Left cardiac atrium (tissue), 4 donors: ENCODE data around the gene GLYATL2. TPM values are rescaled to one million over a fixed set of nuclear protein-coding genes. Genes with fewer than 3 reads are reported as not detected.

Experiments
- ATAC-seq, 2 donors: fragments of 200-7000 bp; cut with Tn5 transposase; one replicate each; pipeline ENCODE4 v1.9.1; 2020; ENCODE audit warnings: mild to moderate bottlenecking in 2 of 2, moderate library complexity in 2 of 2
- DNase-seq: peaks from one replicate; pipeline ENCODE4 v3.0.0-alpha.2; 2020
- intact Hi-C, 2 donors: fragments of 100-400 bp; cut with DNase I; formaldehyde crosslinking; loops; one replicate each; pipeline versions ENCODE4 v1.14.1 to v1.15.1; 2022 to 2023
- long read RNA-seq: library from polyadenylated mRNA; unstranded; transcript quantifications from one replicate; pipeline ENCODE4 v2.0.0, GENCODE V29; 2021
- total RNA-seq, 2 donors: library from RNA; stranded (reverse); fragmentation: NEBNext Ultra II Directional; extraction: Animal tissue kit (Norgen Biotek cat#: 25700); gene quantifications; one replicate each; pipeline ENCODE4 v1.2.1, GENCODE V29; 2021
- donor health status: DM: no; HTN: yes; CAD: no.
- donor health status: DM: no; HTN: yes; CAD: no; lungs with severe emphysema.
- donor health status: DM: yes; HTN: yes; CAD: no.
- donor health status: Dilated cardiomyopathy.

The GLYATL2 gene, protein sequence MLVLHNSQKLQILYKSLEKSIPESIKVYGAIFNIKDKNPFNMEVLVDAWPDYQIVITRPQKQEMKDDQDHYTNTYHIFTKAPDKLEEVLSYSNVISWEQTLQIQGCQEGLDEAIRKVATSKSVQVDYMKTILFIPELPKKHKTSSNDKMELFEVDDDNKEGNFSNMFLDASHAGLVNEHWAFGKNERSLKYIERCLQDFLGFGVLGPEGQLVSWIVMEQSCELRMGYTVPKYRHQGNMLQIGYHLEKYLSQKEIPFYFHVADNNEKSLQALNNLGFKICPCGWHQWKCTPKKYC
- total RNA-seq, result under 1 TPM in 1 of 2 donors, not detected in 1; 0.34 TPM
- long read RNA-seq, result 0 reads

DNA sequence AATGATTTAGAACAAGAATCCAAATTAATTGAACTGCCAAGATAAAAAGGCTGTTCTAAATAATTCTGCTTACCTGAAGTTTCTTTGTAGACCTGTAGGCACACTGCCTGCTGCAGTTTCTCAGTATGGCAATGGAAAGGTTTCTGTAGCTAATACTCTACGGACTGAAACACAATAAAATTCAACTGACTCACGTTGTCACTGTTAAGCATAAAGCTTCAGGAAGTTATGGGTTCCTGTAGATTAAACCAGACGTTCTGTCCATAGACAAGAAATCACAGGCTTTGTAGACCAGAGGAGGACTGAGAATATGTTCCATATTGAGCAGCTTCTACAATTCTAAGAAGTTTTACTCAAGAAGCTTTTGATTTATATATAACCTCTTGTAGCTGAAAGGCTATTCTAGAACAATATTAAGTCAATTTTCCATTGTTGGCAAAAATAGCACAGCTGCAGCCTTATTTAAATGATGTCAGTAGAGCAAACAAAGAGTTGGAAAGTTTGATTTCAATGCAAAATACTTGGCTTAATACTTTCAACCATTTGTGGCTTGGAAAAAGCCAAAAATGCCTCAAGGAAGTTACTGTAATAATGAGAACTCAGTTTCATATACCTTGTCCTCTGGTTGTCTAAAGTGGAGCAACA is at the start of gene GLYATL2:
TSS of gene GLYATL2 (minus strand) at position 344 of the 645 bp plus-strand sequence. CDS start 5,092 bp downstream, outside the sequence.
- ATAC-seq (no peak), DNase-seq (no peak)
- intact Hi-C loops, result no loop called here

DNA sequence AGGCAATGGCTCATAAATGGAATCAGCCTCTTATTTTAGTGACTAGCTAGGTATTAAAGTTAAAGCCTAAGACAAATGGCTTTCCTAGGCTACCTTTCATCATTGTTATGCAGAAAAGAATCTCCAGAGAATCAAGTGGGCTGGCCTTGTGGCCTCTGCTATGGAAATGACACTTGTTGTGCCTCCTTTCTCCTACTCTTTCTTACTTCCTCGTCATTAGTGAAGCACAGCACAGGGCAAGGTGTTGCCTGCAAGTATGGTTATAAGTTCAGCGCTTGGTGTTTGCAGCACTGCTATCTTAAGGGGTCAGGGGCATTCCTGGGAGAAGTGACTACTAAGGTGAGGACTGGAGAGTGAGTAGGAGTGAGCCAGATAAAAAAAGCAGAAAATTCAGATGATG is 49.4 kb upstream of the GLYATL2 start:
- no peak for ATAC-seq
- no peak for DNase-seq
- intact Hi-C loops, result no loop called here

DNA sequence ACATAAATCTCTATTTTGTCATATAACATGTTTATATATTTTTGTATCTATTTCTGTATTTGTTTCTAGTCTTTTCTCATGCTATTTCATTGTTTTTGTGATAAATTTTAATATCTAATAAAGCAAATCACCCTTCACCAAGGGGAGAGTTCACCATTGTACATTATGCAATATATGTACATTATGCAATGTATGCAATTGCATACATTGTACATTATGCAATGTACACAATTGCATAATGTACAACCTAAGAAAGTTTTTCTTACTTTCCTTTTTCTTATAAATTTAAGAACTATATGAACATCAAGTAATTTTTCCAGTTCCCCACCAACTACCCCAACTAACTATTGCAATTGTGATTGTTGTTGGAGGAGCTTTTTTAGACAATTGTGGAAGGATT is 44.1 kb upstream of the GLYATL2 start:
- no peak for DNase-seq
- ATAC-seq, result no peak
- intact Hi-C loops, result no loop called here

DNA sequence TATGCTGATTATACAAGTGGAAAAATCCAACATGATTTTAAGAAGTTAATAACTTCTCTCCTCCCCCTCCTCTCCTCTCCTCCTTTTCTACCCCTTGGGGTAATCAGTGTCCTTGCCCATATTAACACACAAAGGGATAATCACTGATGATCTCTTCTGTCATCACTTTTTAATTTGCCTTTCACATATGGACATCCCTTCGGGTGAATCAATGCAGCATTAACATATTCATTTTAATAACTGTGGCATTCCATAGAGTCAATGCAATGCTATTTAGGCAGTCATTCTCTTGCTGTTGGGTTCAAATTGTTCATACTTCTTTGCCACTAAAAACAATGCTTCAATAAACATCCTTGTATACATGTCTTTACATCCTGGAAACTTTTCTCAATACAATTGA is 42.9 kb upstream of the GLYATL2 start:
- intact Hi-C loops, result no loop called here
- no peak for DNase-seq
- no peak for ATAC-seq

DNA sequence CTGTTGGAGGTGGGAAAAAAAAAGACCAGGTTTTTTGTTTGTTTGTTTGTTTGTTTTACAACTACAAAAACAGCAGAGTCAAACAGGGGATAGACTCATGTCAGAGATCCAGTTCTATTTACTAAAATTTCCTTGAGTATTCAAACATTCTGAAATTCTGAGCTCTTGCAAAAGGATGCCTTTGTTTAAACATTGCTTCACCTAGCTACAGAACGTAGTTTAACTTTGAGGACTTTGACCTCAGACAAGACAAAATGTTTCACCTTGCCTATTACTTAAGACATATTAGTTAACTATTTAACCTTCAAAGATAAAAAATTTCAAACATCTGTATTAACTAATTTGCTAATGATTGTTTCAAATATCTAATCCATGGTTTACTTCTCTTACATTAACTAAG is 36.1 kb upstream of the GLYATL2 start:
- intact Hi-C loops, result no loop called here
- ATAC-seq, result no peak
- DNase-seq, result no peak

DNA sequence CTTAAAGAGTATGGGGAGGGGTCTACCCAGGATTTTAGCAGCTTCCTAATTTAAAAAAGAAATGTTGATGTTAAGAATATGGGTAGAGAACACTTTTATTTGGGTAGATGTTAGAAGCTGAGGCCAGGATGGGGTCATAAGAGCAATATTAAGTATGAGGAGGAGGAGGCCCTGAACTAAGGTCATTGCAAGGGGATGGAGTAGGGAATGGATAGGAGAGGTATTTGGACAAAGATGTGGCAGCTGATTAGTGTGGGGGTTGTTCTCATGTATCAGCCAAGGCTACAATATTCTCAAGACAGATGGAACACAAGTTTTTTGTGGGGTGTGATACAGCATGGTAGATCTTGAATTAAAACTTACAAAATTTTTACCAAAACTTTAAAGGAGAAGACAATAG is 35.7 kb upstream of the GLYATL2 start:
- intact Hi-C loops, result no loop called here
- no peak for DNase-seq
- no peak for ATAC-seq

DNA sequence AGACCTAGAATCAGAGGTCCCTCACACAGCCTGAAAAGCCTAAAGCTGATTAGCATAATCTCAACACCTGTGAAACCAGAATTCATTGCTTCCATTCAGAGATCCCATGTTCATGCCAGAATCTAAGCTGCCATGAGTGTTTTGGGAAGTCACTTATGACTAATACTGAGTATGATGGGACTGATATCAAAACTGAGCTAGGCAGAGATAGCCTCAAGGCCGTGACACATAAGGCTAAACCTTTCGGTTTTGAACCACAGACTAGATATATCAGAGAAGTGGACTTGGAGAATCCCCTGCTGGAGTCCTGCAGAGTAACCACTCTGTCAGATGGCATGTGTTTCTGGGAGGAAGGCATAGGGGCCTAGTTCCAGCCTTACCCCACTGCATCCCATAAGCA is 23.1 kb upstream of the GLYATL2 start:
- DNase-seq (no peak), ATAC-seq (no peak)
- intact Hi-C loops, result no loop called here

DNA sequence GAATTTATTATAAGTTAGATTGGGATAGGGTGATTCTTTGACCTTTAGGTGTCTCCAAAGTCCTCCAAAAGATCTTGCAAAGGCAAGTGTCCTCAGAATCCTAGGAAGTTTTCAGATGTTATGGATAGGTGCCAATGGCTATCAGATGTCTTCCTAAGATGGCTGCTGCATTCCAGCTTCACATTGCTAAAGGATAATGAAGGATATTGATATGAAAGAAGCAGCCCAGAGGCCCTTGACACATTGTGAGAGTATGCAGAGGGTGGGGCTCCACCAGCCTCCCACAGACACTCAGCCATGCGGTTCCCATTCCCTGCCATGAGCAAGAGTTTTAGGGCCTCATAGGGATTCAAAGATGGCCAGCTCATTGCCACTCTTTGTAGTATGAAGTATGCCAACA is 22.3 kb upstream of the GLYATL2 start:
- intact Hi-C loops, result no loop called here
- ATAC-seq (no peak), DNase-seq (no peak)

DNA sequence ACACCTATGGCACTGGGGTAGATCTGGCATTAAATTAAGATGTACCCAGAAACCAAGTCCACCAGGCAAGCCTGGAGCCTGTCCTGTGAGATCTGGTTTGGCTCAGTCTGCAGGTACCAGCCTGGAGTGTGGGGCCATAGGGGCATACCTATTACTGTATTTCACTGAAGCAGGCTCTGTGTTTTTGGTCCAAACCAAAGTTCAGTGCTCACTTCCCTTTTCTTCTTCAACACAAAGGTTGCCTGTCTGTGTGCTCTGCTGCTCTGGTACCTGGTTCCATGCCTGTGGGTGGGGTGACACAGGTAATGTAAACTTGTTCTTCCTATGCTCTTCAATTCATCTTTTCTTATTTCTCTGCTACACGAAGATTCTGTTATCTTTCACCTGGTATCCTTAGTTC is 19.8 kb upstream of the GLYATL2 start:
- no peak for DNase-seq
- no peak for ATAC-seq
- intact Hi-C loops, result no loop called here

DNA sequence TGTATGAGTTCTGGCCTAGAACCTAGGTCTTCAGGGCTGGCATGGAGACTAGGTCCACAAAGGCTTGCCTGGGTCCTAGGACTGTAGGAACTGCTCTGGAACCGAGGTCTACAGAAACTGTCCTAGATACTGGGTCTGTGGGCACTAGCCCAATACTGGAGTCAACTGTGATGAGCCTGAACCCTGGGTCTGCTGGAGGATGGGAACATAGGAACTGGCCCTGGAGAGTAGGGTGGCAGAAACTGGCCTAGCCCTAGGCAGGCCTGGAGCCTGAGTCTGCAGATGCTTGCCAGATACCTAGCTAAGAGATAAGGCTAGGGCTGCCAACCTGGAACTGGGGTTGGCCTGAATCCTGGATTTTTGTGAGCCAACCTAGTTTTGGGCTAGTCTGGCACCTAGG is 19.2 kb upstream of the GLYATL2 start:
- intact Hi-C loops, result no loop called here
- no peak for ATAC-seq
- DNase-seq, result no peak

DNA sequence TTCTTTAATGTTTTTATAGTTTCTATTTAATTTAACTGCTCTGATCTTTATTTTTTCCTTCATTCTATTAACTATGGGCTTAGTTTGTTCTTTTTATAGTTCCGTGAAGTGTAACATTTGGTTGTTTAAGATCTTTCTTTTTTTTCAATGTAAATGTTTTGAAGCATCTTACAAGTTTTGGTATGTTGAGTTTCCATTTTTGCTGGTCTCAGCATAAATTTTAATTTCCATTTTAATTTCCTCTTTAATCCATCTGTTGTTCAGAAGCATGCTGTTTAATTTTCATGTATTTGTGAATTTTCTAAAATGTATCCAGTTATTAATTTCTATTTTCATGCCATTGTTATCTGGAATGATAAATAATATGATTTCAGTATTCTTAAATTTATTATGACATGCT is 17.0 kb upstream of the GLYATL2 start:
- intact Hi-C loops, result no loop called here

DNA sequence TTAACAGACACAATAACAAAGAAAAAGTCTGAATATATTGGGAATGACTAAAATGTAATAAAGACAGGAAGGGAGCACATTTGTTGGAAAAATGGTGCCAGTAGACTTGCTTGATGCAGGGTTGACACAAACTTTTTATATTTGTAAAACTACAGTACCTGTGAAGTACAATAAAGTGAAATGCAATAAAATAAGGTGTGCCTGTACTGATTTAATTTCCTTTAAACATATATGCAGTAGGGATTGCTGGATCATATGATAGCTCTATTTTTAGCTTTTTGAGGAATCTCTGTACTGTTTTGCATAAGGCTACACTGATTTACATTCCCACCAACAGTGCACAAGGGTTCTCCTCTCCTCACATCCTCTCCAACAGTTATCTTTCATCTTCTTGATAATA is 12.3 kb upstream of the GLYATL2 start:
- ATAC-seq, result no peak
- intact Hi-C loops, result no loop called here
- DNase-seq, result no peak

More for the DNA sequence above, 17.0 kb upstream of the GLYATL2 start:
- DNase-seq (no peak), ATAC-seq (no peak)

DNA sequence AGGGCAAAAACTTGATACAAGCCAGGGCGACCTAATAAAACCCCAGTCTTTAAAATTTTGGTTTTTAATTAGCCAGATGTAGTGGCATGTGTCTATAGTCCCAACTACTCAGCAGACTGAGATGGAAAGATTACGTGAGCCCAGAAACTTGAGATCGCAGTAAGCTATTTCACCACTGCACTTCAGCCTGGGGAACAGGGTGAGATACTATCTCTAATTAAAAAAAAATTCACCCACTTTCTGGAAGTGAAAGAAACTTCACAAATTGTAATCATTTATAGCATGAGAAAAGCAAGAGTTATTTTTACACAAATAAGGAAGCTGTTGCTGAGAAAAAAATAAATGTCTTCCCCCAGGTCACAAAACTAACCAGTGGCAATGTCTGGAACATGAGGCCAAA is 882 bp upstream of the GLYATL2 start:
- DNase-seq (no peak), ATAC-seq (no peak)
- intact Hi-C loops, result no loop called here

DNA sequence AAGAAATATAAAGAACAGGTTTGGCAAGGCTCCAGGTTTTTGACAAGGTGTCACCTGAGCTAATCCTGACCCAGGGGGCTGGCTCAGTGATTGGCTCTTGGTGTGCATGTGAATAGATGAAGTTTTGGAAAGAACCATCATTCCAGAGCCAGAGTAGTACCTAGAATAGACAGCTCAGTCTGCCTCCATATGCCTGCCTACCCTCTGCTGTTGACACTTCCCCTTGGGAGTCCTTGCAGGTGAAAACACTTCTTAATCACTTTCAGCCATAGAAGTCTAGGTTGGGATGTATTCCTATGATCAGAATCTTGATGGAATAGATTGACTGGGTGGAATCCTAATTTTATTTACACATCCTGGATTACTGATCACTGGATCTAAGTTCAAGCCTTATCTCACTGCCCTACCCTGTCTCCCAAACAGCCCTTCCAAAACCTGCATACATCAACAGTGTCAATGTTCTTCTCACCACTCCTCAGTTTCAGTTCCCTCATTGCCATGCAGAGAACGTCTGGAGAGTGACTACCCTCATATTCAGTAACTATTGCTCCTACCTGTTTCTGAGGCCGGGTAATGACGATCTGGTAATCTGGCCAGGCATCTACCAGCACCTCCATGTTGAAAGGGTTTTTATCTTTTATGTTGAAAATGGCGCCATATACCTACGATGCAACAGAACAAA is 6.7 kb downstream of the GLYATL2 start:
- ATAC-seq, result no peak
- DNase-seq, result no peak
- intact Hi-C loops, result no loop called here

DNA sequence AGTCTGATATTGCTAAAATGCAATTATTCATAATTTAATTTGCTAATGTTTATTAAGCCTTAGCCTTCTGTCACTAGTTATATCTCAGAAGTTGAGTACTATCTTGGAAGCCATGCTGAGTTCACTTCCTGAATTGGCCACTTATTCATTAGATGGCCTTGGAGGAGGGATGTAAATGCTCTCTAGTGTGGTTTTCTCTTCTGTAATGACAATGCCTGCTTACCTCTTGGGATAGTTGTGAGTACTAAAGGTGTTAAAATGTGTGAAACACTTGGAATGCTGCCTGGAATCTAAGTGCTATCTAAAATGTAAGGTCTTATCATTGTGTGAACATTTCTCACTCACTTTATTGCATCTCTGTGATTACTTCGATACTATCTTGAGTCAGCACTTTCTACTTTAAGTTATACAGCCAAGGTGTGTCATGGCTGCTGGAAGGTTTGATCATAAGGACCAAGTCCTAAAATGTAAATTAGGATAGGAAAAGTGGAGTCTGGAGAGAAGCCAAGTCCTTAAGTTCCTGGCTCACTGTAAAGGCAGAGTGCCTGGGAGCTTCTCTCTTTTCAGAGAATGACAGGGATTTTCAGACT is 12.4 kb downstream of the GLYATL2 start:
- intact Hi-C loops, result no loop called here
- DNase-seq (no peak), ATAC-seq (no peak)

DNA sequence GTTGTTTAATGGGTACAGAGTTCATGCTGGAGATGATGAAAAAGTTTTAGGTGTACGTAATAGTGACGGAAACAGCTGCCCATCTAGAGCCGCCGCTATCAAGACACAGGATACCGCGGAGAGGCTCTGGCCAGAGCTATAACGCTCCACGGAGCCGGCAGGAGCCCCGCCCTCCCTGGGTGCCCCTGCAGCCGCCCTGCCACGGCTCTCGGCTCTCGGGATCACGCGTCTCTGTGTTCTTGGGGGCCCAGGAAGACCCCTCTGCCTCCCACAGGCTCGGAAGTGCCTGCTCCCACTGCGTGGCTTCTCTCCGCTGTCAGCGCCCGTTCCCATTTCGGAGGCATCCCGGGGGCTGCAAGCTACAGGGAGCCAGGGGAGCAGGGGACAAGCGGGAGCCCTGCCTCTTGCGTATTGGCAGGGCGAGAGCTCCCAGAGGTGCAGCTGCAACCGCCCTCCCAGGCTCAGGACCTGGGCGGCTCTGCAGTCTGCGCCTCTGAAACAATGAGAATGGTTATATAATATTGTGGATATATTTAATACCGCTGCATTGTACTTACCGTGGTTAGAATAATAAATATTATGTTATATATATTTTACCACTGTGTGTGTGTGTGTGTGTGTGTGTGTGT is 13.7 kb downstream of the GLYATL2 start:
- intact Hi-C loops, result no loop called here
- ATAC-seq, result no peak

DNA sequence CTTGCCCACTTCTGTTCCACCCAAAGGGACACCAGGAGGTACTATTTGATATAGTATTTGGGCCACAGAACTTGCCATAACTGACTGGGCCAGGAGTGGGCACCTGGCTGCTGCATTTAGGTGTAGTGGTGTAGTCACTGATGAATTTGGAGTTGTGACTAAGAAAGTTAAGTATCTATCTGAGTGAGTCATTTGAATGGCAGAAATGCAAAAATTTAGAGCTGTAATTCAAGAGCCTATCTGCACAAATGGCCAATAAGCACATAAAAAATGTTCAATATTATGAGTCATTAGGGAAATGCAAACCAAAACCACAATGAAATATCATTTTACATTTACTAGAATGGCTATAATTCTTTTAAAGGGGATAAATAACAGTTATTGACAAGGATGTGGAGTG is 14.7 kb downstream of the GLYATL2 start:
- ATAC-seq, result no peak
- intact Hi-C loops, result no loop called here

More for the DNA sequence above, 13.7 kb downstream of the GLYATL2 start:
- no peak for DNase-seq

DNA sequence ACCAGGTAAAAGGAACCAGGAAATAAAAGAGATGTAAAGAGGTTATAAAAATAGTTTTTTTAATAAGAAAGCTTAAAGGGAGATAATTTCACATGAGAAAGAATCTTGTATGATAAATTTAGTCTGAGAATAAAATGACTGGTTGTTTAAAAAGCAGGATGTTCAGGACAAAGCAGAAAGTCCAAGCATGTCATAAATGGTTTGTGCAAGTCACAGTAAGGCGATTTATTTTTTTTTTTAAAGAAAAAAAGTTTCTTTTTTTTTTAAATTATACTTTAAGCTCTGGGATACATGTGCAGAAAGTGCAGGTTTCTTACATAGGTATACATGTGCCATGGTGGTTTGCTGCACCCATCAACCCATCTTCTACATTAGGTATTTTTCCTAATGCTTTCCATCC is 30.8 kb downstream of the GLYATL2 start:
- intact Hi-C loops, result no loop called here
- no peak for ATAC-seq
- DNase-seq, result no peak

More for the DNA sequence above, 14.7 kb downstream of the GLYATL2 start:
- DNase-seq, result no peak

DNA sequence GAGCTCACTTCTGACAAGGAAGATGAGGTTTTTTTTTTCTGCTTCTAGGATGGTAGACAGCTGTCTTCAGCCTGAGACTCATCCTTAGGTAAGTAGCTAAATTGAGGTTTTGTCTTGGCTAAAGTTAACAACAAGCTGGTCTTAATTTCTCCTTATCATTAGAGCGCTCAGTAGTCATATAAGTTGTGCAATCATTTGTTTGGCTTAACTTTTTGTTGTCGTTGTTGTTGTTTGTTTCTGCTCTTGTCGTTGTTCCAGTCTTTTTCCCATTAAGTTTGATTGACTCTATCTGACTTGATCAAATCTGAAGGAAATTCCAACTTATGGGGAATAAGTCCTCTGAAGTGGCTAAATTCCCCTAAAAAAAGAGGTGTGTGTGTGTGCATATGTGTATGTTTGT is 33.0 kb downstream of the GLYATL2 start:
- ATAC-seq (no peak), DNase-seq (no peak)
- intact Hi-C loops, result no loop called here

DNA sequence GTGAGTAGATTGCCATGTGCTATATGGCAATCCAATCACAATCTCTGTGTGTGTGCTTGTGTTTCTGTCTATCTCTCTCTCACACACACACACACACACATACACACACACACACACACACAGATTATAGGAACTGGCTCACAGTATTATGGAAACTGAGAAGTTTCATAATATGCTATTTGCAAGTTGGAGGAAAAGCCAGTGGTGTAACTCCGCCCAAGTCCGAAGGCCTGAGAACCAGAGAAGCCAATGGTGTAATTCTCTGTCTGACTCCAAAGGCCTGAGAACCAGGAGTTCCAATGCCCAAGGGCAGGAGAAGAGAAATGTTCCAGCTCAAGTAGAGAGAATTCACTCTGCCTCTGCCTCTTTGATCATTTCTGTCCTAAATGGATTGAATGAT is 37.2 kb downstream of the GLYATL2 start:
- intact Hi-C loops, result no loop called here
- DNase-seq (no peak), ATAC-seq (no peak)
